GM18507 (cell line): Measurements from ENCODE around the gene CFAP43.
"Not testable (repeated sequence)": the region's sequence is repeated elsewhere in the genome, so short reads cannot be mapped to it uniquely, and the experiment has no call there.

Source experiments
- DNase-seq: peaks from one replicate; pipeline ENCODE4 v3.0.0; 2011; ENCODE audit warnings: low read depth; ENCODE audit not compliant: insufficient read length; ENCODE audit errors: extremely low spot score
- FAIRE-seq: peaks from 2 replicates; lab custom pipeline; 2011; peaks lifted over from hg19 to GRCh38; lab: Jason Lieb, UNC

The CFAP43 gene

DNA sequence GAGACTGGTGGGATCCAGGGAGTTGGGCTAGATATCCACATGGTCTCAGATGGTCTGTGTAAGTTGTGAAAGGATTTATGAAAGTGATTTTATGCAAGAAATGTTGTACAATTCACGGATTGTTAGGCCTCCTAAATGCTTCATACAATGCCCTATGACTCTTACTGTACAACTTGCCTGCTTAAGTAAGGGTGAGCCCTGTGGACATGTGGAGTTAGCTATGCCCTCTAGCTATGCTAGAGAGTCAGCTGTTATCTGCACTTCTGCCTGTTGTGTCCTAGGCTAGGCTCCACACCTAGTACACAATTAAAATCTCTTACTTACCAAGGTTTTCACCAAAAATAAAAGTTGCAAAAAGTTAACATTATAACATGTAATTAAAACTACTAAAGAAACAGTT lies 1.7 kb upstream of the CFAP43 start:
- FAIRE-seq (no peak), DNase-seq (no peak)

DNA sequence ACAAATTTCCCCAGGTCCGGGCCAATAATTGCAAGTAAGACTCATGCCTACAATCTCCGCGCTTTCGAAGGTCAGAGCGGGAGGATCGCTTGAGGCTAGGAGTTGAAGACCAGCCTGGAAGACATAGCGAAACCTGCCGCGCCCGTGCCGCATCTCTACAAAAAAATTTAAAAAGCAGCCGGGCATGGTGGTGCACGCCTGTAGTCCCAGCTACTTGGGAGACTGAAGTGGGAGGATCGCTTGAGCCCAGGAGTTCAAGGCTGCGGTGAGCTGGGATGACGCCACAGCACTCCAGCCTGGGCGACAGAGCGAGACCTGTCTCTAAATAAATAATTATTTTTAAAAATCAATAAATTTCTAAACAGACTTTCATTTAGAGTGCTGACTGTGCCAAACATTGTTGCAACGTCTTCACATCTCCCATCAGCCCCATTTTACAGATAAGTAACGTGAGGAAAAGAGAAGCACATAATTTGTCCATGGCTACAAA lies 494 bp upstream of the CFAP43 start:
- DNase-seq = no peak

DNA sequence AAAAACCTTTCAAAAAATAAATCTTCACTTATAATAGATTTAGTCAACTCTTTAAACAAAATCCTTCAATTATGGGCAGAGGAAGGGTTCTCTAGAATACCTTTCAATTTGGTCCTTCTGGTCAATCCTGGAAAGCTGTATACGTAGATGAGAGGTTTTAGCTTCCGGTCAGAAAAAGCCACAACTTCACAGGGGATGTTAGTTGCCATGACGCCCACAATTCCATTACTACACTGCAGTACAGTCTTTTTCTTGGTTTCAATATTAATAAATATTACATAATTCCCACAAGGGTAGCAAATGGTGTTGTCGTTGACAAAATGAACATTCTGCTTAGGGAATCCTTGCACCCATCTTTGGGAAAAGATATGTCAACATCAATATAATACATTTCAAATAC lies 1.7 kb downstream of the CFAP43 start:
- DNase-seq (no peak), FAIRE-seq (no peak)

More for the DNA sequence above, 494 bp upstream of the CFAP43 start:
- FAIRE-seq = no peak

DNA sequence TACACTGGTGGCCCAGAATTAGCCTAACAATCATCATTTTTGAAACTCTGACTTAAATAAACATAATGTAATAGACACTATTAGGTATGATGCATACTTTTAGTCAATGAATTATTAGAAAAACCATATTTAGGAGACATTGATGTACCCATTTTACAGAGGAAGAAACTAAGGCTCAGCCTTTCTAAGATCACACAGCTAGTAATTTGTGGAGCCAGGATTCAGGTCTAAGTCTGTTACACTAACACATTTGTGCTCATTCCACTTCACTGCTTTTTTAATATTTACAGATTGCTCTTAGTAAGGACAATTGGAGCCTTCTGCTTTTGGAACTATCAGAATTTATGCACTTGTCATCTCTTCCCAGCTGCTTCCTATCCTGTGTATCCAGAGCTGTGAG lies 8.9 kb downstream of the CFAP43 start:
- DNase-seq = no peak
- no peak for FAIRE-seq

DNA sequence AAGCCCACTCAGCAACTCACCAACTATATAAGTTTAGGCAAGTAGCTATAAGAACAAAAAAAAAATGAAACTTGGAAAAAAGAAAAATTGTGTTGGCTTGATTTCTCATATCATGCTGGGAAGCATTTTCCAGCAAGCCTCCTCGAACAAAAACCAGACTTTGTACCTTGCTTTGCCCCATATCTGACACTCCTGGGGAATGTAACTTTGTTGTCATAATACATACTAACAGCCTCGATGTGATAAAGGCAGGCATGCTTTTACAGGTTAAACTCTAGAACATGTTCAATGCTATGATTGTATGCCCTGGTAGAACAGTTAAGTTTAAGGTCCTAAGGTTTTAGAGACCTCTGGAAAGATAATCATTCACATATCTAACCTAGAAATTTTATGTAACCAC lies 11.6 kb downstream of the CFAP43 start:
- DNase-seq (no peak), FAIRE-seq (no peak)

DNA sequence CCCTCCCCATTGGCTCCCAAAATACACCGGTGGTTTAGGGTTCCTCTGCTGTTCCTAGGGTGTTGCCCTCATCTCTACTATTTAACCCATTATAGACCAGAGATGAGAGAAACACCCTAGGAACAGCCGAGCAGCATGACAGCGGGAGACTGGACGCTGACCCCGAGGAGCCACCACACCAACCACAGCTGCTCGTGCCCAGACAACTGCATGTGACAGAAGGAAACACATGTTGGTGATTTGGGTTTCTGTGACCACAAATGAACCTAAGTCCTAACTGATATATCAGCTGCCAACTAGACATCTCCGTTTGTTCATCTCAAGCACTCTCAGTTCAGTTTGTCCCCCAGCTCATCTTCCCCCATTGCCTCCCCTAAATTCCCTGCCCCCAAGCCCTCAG lies 13.4 kb downstream of the CFAP43 start:
- FAIRE-seq = no peak
- DNase-seq = no peak

DNA sequence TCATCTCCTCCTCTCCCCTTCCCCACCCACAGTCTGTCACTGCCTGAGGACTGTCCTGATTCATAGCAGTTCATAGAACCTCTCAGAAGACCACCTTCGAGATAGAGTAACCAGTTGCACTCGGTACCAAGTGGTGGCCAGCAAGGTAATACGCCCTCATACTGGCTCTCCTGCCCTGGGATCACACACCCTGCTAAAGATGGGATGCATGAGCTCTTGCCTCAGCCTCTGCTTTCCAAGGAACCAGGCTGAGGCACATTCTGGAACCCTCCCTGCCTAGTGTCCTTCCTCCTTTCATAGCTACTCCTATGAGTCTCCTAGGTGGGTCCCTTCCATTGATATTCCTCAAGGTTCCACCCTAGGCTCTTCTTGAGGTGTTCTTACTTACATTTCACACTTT lies 15.5 kb downstream of the CFAP43 start:
- DNase-seq = no peak
- no peak for FAIRE-seq

DNA sequence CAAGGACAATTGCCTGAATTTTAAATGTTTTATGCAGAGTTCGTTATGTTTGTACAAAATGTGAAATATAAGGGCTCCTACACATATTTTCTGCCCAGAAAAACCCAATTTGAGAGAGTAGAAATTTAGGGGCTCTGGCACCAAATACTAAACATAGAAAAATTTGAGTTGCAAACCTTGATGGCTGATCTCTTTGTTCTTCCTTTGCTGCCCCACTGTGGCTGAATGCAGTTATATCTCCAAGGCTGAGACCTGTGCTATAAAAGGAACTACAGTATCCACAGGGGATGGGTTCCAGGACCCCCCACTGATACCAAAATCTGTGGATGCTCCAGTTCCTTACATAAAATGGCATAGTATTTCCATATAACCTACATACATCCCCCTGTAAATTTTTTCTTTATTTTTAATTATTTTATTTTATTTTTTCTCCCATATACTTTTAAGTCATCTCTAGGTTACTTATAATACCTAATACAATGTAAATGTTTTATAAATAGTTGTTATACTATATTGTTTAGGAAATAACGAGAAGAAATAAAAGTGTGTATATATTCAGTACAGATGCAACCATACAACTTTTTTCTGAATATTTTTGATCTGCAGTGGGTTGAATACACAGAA lies 22.5 kb downstream of the CFAP43 start:
- FAIRE-seq (peak; percentile 59), DNase-seq (no peak)

DNA sequence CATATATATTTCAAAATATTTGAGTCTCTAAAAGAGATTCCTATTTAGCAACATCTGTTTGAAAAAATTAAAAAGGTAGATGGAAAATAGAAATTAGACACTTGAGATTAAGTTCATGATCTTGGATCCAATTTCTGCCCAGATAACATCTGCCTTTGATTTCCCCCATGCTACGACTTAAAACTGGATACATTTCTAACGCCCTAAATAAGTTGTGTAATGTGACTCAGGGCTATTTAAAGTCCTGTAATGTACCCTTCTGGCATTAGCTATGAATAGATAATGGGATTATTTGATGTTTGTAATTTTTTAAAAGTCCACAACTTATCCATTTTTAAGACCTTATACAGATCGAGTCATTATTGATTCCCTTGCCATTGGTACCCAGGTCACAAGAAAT lies 23.4 kb downstream of the CFAP43 start:
- no peak for FAIRE-seq
- DNase-seq = no peak

DNA sequence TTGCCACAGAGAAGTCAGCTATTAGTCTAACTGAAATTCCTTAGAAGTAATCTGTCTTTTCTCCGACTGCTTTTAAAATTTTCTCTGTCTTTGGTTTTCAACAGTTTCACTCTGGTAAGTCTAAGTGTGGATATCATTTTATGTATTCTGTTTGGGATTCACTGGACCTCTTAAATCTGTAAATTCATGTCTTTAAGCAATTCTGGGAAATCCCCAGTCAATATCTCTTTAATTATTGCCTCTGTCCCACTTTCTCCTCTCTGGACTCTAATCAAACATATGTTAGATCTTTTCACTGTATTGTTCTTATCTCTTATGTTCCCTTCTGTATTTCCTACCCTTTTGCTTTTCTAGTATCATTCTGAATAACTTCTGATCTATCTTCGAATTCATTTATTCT lies 29.9 kb downstream of the CFAP43 start:
- DNase-seq = no peak

DNA sequence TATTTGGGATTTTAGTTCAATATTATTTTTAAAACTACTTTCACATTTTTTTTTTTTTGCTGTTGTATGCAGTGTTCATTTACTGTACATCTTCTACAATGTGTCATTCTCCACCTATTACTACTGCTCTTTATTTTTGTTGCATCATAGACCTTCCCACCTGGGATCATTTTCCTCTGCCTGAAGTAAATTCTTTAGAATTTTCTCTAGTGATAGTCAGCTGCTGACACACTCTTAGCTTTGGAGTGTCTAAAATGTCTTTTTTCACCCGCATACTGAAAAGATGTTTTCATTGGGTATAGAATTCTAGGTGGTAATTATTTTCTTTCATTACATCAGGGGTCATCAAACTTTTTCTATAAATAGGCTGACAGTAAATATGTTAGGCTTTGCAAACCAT lies 30.5 kb downstream of the CFAP43 start:
- DNase-seq = no peak
- no peak for FAIRE-seq

More for the DNA sequence above, 29.9 kb downstream of the CFAP43 start:
- no peak for FAIRE-seq

DNA sequence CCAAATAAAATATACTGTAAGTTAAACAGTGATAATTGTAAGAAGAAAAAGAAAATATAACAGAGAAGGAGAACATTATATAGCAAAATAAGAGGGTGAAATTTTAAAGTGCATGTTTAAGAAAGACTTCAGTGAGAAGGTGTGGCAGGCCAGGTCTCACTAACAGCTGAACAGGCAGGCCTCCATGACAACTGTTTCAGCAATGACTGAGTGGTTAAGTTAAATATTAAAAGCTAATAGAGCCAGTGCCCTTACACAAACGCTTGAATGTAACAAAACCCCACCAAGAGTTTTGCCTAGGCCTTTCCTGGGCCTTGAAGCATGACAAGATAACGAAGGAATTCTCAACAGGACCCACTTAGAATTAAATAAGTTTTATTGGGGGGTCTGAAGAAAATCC lies 32.6 kb downstream of the CFAP43 start:
- peak; percentile 51 for FAIRE-seq
- DNase-seq = no peak

DNA sequence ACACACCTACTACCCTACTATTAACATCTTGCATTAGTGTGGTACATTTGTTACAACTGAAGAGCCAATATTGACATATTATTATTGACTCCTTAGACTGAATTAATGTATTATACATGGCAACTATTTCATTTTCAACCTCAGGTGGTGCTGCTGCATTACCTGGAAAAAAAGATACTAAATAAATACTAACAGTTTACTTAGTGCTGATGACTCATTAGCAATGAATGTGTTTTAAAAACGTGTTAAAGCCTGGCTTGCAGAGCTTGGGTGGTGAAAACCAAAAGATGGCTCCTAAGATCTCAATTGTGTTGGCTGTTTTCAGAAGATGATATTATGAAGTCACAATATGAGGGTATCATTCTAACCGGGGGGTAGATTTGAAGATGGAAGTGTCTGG lies 34.8 kb downstream of the CFAP43 start:
- FAIRE-seq = no peak
- no peak for DNase-seq

DNA sequence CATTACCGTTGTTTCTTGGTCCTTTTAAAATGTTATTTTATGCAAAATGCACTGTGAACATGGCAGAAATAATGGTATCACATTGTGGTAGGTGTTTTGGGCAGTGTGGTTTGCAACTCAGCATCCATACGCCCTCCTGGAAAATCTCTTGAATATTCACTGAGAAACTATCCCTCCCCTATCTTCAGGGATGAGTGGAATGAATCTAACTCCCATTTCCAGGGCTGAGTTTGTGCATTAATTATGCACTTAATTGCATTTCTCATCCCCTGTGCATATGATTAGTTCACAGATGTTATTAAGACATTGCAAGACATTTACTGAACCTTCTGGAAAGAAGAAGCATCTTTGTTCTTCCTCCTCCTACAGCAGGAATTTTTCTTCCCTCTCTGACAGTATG lies 36.5 kb downstream of the CFAP43 start:
- no peak for FAIRE-seq

DNA sequence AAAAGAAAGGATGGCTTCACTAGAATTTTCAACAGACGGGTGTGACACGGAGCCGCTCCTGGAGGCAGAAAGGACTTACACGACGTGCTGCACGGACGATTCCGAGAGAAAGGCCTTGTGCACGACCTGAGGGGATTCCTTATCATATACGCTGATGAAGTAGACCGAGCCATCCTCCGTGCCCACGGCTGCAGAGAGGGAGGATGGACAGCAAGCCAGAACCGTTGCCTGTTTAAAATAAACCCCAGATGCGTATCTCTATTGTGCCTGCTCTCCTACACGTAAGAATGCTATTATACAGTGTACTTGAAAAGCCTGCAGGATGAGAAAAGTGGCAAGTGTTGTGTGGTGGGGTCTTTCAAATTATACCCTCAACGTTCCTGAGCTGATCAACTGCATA lies 38.4 kb downstream of the CFAP43 start:
- DNase-seq = no peak
- no peak for FAIRE-seq

More for the DNA sequence above, 36.5 kb downstream of the CFAP43 start:
- no peak for DNase-seq

DNA sequence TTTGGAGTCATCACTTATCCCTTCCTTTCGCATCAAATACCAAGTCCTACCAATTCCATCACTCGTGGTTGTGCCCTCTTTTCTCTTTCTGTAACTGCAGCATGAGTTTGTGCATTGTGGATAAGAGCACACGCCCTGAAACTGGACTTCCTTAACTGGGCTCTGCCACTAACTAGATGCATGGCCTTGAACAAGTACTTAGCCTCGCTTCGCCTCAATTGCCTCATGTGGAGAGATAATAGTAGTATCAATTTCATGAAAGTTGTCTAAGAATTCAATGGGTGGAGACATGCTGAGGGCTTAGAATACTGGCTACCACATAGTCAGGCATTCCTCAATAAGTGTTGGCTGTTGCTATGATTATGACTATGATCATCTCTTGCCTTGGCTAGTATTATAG lies 41.5 kb downstream of the CFAP43 start:
- FAIRE-seq (no peak), DNase-seq (no peak)

DNA sequence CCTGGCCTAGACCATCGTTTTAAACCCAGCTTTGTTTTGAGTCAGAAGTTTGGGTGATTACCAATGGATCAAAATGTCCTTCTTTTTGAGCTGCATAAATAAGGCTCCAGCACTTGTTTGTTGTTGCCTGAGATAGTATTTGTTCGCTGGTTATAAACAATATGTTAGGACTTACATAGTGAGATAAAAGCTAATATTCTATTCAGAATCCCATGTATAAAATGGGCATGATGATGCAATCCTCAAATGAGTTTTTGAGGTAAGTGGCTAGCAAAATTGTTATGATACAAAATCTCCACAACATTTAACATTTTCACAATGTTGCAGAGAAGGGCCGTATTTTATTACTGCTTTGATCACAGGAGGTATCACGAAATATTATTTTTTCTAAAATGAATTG lies 48.5 kb downstream of the CFAP43 start:
- no peak for DNase-seq

DNA sequence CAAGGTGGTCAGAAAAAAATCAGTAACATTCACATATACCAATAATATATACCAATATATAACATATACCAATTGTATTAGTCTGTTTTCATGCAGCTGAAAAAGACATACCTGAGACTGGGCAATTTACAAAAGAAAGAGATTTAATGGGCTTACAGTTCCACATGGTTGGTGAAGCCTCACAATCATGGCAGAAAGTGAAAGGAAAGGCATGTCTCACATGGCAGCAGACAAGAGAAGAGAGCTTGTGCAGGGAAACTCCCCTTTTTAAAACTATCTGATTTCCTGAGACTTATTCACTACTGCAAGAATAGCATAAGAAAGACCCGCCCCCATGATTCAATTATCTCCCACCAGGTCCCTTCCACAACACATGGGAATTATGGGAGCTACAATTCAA lies 58.0 kb downstream of the CFAP43 start:
- DNase-seq, FAIRE-seq: not testable (repeated sequence)

More for the DNA sequence above, 48.5 kb downstream of the CFAP43 start:
- FAIRE-seq = no peak

DNA sequence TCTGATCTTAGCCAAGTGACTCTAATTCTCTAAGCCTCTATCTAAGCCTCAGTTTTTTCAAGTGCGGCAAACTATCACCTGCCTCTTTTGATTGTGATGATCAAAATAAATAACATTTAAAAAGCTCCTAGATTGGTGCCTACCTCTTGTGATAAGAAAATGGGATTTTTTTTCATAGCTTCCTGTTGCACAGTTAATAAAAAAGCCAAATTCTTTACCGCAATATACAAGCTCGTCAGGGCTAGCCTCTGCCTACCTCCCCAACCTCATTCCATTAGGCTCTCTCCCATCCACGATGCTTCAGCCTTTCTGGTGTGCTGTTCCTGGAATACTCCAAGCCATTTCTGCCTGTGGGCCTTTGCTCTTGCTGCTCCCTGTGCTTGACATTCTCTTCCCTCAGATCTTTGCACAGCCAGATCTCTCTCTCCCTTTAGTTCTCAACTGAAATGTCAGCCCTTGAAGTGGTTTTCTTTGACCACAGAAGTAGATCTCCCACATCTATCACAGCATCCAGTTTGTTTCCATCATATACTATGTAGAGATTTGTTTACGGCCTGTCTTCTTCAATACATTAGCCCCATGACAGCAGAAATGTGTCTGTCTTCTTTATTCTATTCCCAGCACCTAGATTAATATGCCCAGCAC lies 61.4 kb downstream of the CFAP43 start:
- FAIRE-seq = no peak
- DNase-seq = no peak

DNA sequence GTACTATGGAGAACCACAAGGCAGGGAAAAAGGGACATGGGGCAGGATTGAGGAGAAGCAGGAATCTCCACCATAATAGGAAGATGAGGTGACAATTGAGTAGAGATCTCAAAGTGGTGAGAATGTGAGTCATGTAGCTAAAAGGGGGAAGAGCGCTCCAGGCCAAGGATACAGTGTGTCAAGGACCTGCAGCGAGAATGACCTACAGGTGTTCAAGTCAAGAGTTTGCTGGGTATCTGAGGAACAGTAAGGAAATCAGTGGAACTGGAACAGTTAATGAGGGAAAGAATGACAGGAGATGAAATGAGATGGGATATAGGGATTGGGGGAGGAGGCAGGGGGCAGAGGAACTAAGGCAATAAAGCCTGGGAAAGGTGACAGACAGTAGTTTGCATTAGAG lies 76.6 kb downstream of the CFAP43 start:
- FAIRE-seq = no peak
- DNase-seq = no peak

DNA sequence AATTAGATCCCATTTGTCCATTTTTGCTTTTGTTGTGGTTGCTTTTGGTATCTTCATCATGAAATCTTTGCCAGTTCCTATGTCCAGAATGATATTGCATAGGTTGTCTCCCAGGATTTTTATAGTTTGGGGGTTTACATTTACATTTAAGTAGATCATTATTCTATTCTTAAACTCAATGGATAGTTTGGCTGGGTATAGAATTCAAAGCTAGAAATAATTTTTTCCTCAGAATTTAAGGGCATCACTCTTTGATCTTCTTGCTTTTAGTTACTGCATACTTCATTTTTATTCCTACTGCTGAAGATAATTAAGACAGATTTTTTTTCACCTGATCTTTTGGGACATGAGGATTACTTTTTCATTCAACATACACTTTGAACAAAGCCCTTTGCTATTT lies 80.4 kb downstream of the CFAP43 start:
- DNase-seq = no peak
- no peak for FAIRE-seq
